ENCODE results near the gene C10orf53.

The C10orf53 gene

GRCh38 chr10:49647985-49648795 is 31.3 kb upstream of the C10orf53 start:
- no peak for DNase-seq (ENCODE audit: low spot score)
- no peak for TF ChIP-seq CTCF (IDR thresholded peaks at IDR 0.05; ENCODE audit: extremely low read depth, insufficient read depth, missing control alignments)
- in situ Hi-C loops (cut with MboI; ENCODE audit: low pct_unique_long_range_greater_than_20kb, low sequenced_read_pairs, unreplicated experiment) = no loop called here

GRCh38 chr10:49649294-49649693 is 30.2 kb upstream of the C10orf53 start:
- TF ChIP-seq CTCF (IDR thresholded peaks at IDR 0.05; ENCODE audit: extremely low read depth, insufficient read depth, missing control alignments) = no peak
- in situ Hi-C loops (cut with MboI; ENCODE audit: low pct_unique_long_range_greater_than_20kb, low sequenced_read_pairs, unreplicated experiment) = no loop called here
- no peak for DNase-seq (ENCODE audit: low spot score)

DNA sequence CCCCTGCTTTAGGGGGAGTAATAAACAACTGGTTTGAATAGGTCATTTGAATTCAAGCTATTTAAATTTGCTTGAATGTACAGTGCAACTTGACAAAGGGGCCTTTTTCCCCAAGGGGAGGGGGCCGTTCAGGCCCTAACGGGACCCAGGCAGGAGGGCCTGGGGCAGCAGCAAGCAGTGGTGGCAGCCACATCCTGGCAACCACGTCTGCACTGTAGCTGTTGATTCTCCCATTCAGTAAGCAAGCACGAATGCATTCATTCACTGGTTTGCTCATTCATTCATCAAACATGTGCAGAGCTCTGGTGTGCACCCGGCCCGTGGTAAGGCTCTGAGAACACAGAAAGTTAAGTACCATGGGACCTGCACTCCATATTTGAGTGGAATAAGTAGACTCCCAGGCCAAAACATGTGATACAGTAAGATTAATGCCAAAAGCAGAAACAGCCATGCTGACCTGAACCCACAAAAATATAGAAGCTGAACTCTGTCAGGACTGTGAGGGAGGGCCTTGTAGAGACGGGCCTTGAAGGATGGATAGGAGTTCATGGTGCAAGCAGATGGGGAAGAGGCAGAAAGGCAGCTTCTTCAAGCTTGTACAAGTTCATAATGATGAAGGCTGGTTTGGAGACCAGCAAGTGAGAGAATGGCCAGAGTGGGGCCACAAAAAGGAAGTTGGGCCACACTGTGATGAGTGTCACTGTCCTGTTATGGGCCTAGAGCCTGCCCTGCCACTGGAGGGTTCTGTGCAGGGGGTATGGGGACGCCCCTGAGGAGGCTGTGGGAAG is 29.3 kb upstream of the C10orf53 start:
- TF ChIP-seq CTCF (IDR thresholded peaks at IDR 0.05; ENCODE audit: extremely low read depth, insufficient read depth, missing control alignments) = no peak
- DNase-seq (ENCODE audit: low spot score) = no peak
- in situ Hi-C loops (cut with MboI; ENCODE audit: low pct_unique_long_range_greater_than_20kb, low sequenced_read_pairs, unreplicated experiment) = no loop called here

GRCh38 chr10:49650724-49651034 is 28.8 kb upstream of the C10orf53 start:
- no peak for DNase-seq (ENCODE audit: low spot score)
- no peak for TF ChIP-seq CTCF (IDR thresholded peaks at IDR 0.05; ENCODE audit: extremely low read depth, insufficient read depth, missing control alignments)
- in situ Hi-C loops (cut with MboI; ENCODE audit: low pct_unique_long_range_greater_than_20kb, low sequenced_read_pairs, unreplicated experiment) = no loop called here

GRCh38 chr10:49651039-49651835 is 28.2 kb upstream of the C10orf53 start:
- TF ChIP-seq CTCF (IDR thresholded peaks at IDR 0.05; ENCODE audit: extremely low read depth, insufficient read depth, missing control alignments) = no peak
- DNase-seq (ENCODE audit: low spot score) = no peak
- in situ Hi-C loops (cut with MboI; ENCODE audit: low pct_unique_long_range_greater_than_20kb, low sequenced_read_pairs, unreplicated experiment) = no loop called here

DNA sequence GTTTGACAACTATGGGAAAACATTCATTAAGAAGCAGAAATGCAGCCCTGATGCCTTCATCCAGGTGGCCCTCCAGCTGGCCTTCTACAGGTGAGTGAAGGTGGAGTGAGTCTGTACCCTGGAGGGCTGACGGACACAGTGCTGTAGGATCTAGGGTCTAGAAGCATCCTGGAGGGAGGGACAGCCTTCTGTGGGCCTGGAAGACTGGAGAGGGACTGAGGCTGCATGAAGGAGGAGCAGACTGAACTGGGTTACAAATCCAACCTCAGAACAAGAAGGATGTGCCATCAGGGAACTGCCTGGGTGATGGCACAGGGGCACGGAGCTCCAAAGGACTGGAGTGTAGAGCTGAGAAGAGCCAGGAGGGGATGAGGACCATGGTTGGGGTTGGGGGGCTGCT is 27.5 kb upstream of the C10orf53 start:
- no peak for TF ChIP-seq CTCF (IDR thresholded peaks at IDR 0.05; ENCODE audit: extremely low read depth, insufficient read depth, missing control alignments)
- in situ Hi-C loops (cut with MboI; ENCODE audit: low pct_unique_long_range_greater_than_20kb, low sequenced_read_pairs, unreplicated experiment) = no loop called here
- DNase-seq (ENCODE audit: low spot score) = no peak
